GM12872 (cell line): ENCODE data around the gene HS3ST6.

ENCODE experiments used
- CTCF ChIP-seq: IDR thresholded peaks from 3 replicates; pipeline ENCODE4 v1.5.1; 2011; ENCODE audit warnings: low read depth, mild to moderate bottlenecking, low read length, moderate library complexity; ENCODE audit not compliant: insufficient read depth

HS3ST6 gene

GRCh38 chr16:1914988-1915387, 3.2 kb downstream of the HS3ST6 start:
- no peak for TF ChIP-seq CTCF

GRCh38 chr16:1914084-1914608, 4.1 kb downstream of the HS3ST6 start:
- TF ChIP-seq CTCF = no peak

- no peak for TF ChIP-seq CTCF
Observed at GRCh38 chr16:1913327-1914083, 4.7 kb downstream of the HS3ST6 start.

- no peak for TF ChIP-seq CTCF
Observed at GRCh38 chr16:1912215-1912543, 6.0 kb downstream of the HS3ST6 start.

- TF ChIP-seq CTCF = no peak
Observed at GRCh38 chr16:1911467-1912214, 6.6 kb downstream of the HS3ST6 start.

- TF ChIP-seq CTCF = no peak
Observed at GRCh38 chr16:1909561-1910231, 8.5 kb downstream of the HS3ST6 start.

- no peak for TF ChIP-seq CTCF
Observed at GRCh38 chr16:1908983-1909382, 9.2 kb downstream of the HS3ST6 start.
